Measurements from ENCODE around the gene PTPN2.
A peak's percentile ranks its signal among the peaks of the same experiment; 100 is the strongest.

PTPN2 gene

DNA sequence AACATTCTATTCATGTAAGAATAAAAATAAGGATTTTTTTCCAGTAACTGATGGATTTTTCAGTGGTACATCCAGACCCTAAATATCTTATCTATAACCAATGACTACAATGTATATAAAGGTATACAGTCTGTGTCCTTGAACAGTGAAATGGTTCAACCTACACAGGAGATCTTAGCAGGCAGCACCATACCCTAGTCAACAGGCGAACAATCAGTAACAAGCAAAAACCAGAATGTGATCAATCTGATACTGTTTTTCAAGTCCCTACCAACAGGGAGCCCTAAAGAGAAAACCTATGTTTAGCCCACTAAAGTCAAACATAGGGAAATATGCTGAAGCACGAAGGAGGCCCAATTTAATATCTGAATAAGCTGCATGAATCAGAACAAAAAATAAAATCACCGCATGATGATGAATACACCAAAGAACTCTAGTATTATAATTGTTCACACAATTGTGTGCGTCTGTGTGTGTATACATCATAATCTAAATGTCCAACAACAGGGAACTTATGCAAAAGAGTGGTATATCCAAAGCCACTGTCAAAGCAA is 26.0 kb downstream of the PTPN2 start:
- DNase-seq (ENCODE audit: low read depth, low spot score), result no peak

DNA sequence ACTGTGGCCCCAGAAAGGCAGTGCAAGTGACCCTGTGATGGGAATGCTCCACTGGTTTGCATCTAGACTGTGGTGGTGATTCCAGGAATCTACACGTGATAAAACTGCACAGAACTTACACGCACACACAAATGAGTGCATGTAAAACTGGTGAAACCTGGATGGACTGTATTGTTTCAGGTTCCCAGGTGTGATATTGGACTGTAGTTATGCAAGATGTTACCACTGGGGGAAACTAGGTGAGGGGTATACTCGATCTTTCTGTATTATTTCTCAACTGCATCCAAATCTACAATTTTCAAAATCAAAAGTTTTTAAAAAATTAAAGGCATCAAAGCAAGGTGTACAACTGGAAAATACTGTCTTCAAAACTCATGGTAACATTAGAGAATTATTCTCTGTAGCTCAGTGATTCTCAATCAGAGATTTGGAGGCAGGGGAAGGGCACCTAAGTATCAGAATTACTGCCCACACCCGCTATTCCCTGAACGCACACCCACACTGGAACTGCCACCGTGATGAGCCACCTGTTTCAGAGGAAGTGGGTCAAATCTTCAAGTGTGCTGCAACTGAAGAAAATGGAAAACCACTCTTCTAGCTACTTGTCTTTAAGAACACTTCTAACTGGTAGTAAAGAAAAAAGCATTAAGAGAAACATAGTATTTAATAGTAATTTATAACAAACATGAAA is 26.7 kb downstream of the PTPN2 start:
- DNase-seq (ENCODE audit: low read depth, low spot score), result no peak

DNA sequence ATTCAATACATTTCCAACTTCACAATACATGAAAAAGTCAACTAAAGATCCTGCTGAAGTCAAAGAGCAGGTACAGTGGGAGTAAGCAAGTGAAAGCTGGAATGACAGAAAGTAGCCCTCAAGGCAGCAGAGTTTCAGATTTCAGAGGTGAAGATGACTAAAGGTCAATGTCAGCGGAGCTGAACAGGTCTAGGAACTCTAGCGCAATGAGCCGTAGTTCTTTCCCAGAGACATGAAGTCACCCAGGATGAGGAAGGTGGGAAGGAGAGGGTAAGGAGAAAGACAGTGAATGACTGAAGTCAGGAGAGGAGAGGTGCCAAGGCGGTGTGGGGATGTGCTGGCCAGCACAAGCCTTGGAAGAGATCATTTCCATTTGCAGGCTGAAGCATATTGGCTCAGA is 28.1 kb downstream of the PTPN2 start:
- DNase-seq (ENCODE audit: low read depth, low spot score), result no peak

DNA sequence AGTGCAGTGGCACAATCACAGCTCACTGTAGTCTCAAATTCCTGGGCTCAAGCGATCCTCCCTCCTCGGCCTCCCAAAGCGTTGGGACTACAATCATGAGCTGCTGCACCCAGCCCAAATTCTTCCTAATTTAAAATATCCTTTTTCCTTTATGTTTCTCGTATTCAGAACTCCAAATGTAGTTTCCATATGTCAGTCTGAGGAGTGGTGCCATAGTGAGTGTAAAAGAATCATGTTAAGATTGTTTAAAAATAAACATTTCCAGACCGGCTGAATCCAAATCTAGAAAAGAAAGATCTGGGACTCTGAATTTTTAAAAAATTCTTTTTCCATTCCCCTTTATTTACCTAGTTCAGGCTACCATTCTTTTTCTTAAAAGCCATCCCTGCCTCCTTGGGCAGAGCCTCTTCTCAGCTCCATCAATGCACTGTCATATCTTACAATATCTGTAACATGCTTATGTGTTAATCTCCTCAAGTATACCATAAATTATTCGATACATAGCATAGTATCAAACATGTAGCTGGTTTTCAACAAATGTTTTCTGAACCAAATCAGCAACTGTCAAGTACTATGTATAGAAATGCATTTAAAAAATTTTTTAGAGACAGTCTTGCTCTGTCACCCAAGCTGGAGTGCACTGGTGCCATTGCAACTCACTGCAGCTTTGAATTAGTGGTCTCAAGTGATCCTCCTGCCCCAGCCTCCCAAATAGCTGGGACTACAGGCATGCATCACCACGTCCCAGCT is 31.3 kb downstream of the PTPN2 start:
- no peak for DNase-seq (ENCODE audit: low read depth, low spot score)

DNA sequence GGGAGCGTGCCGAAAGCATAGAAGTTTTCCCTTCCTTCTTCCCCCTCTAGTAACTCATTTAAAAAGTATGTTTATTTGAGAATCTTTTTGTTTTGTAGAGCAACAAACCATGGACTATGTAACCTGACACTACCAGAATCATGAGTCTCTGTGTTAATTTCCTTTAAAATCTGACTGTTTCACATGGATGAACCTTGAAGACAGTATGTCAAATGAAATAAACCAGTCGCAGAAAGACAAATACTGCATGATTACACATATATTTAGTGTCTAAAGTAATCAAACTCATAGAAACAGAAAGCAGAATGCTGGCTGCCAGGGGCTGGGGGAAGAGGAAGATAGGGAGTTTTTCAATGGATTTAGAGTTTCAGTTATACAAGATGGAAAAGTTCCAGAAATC is 32.3 kb downstream of the PTPN2 start:
- DNase-seq (ENCODE audit: low read depth, low spot score), result peak; percentile 42

DNA sequence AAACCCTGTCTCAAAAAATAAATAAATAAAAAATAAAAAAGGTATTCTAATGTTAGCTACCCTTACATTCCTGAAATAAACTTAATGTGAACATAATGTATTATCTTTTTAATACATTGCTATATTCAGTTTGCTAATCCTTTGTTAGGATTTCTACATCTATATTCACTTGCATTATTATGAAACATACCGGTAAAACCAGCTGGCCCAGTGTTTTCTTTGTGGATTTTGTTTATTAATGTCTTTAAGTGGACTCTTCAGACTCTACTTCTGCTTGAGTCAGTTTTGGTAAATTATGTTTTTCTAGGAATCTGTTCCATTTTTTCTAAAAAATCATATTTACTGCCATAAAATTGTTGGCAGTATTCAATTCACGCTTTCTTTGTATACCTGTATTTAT is 34.5 kb downstream of the PTPN2 start:
- DNase-seq (ENCODE audit: low read depth, low spot score), result no peak

DNA sequence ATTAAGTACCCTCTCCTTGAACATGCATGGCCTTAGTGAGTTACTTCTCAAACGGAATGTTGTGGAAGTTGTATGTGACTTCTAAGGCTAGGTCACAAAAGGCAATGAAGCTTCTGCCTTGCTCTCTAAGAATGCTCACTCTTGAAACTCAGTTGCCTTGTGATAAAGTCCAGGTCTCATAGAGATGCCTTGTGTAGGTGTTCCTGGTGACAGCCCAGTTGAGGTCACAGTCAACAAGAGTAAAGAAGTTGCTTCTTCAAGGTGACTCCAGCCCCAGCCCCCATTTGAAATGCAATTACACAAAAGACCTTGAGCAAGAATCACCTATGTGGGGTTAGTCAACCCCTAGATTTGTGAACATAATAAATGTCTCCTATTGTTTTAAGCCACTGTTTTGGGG is 35.6 kb downstream of the PTPN2 start:
- DNase-seq (ENCODE audit: low read depth, low spot score), result no peak

DNA sequence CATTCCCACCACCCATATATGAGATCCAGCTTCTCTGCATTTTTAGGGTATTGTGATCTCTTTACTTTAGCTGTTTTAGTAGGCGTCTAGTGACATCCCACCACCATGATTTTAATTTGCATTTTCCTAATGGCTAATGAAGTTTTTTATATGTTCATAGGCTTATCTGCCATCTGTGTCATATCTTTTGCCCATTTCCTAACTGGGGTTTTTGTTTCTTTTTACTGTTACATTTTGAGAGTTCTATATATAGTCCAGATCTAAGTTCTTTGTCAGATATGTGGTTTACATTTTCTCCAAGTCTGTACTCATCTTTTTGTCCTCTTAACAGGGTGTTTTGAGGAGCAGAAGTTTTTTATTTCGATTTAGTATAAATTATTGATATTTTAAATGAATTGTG is 39.6 kb downstream of the PTPN2 start:
- DNase-seq (ENCODE audit: low read depth, low spot score), result no peak

DNA sequence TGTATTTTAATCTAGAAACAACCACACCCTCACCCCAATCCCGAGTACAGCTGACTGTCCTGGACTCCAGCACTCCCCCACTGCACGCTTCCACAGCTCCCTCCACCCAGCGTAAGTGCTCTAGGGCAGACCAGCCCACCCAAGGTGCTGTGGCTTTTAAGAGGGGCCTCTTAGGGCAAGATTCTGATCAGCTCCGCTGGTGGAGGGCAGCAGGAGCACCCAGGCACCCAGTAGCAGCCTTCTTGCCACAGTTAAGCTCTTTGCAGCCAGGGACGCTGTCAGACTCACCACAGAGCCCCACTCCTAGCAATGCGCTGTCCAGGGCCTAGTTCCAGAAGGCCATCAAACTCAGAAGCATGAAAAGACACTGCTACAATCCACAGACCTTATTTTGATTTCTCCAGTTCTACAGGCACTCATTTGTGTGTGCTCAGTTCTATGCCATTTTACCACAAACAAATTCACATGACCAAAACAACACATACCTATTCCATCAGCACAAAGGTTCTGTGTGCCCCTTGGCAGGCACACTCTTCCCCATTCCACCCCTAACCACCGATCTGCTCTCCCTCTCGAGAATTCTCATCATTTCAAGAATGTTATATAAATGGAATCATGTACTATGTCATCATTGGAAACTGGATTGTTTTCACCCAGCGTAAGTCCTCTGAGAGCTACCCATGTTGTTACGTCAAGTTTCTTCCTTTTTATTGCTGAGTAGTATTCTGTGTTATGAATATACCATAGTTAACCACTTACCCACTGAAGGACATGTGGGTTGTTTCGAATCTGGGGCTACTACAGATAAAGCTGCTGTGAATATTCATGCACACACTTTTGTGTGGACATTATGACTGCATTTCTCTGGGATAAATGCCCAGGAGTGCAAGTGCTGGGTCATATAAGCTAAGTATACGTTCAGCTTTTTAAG is 40.4 kb downstream of the PTPN2 start:
- no peak for DNase-seq (ENCODE audit: low read depth, low spot score)

DNA sequence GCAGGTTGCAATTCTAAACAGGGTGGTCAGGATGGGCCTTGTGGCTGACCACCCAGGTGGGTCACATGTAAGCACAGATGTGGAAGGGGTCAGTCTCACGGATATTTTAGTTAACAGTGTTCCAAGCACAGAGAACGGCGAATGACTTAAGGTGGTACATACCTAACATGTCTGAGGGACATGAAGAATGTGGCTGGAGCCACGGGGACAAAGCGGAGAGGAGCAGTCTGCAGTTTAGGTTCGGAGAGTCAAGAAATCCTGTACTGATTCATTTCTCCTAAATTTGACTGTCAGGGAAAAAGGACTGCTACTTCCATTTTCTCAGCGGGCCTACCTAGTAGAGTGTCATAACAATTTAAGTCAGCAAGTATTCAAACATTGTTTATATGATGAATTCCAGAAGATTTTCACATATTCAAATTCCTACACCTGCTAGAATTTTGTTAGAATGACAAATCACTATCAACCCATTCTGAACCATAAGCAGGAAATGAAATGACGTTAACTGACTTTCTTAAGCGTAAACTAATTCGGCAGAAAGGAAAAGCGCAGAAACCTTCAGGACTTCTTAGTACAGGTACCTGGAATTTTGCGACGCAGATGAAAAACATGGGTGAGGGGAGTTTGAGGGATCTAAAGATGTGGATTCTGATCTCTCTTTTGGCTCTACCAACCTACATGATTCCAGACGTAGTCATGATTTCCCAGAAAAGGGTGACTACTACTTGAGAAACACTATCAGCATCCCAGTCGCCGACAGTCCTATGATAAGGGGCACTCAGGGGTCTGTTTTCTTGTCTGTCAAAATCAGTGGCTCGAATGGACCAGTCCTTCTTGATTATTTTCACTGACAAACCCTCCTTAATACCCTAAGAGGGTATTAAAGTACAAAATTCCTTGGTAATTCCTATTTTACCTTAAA is 41.3 kb downstream of the PTPN2 start:
- DNase-seq (ENCODE audit: low read depth, low spot score), result no peak

DNA sequence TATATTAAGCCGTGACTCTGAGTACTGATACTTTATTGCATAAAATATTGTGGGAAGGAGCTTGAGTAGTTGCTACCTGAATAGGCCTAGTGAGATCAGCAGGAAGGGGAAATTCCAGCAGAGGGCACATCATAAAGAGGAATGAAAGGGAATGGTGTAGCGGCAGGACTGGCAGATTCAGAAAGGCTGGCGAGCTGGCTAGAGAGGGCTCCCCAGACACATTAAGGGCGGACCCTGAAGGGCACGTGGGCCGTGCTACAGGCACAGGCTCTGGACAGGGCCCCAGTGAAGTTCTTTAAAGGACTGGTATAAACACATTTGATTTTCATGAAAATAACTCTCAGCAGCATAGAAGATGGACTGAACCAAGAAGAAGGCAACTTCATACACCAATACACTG is 43.0 kb downstream of the PTPN2 start:
- DNase-seq (ENCODE audit: low read depth, low spot score), result no peak

DNA sequence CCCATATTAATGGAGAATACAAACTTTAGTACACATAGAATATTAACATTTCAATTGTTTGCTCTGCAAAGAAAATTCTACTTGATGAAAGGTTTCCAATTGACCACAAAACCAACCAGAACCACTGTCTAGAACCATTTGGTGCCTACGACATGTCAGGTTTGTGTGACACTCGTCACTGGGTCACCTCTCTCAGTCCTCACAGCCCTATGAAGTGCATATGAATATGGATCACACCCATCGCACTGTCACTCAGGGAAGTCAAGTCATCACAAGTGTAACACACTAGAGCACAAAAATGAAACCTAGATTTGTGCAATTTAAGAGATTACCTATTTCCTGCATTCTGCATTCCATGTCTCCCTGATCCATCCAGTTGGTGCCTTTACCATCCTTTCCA is 43.7 kb downstream of the PTPN2 start:
- no peak for DNase-seq (ENCODE audit: low read depth, low spot score)

DNA sequence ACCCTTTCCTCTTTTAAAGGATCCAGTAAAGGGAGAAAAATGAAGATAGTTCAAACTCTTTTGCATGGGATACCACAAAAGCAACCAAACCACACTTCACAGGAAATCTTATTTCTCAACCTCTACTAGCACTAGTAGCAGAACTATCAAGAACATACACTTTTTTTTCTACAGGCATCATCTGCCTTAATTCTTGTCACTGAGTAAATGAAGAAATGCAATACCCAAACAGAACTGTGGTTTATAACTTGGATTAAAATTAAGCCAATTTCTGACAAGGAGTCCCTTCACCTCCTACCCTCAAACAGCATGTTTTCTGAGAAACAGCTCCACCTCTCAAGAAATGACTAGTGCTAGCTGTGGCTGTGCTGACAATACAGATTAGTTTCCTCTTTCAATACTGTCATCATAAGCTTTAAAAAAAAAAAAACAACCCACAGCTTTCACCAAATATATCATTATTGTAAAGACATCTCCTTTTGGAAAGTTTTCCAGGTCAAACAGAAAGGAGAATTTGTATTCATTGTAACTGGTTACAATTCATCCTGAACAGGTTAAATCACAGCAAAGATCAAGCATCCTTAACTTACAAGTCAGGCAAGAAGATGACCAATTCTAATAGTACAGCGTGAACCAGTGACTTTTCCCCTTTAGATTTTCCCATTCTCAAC is 44.4 kb downstream of the PTPN2 start:
- DNase-seq (ENCODE audit: low read depth, low spot score), result no peak

DNA sequence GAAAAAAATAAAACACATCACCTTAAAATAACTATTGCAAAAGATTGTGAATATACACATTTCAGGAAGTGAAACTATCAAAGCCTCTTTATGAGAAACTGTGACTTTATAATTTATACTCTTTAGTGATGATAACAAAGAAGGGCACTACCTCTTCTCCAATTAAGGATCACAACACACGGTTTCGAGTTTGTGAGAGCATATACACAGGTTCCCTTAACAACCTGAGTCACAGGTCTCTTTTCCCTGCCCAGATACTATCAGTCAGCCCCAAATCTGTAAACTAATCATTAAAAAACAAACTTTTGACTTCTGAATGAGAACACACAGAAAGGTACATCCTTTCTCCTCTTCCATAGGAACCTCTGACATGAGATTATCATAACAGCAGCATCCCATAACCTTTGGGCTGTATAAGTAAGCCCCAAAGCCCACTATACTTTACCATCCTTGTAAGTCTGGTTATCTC is 44.9 kb downstream of the PTPN2 start:
- no peak for DNase-seq (ENCODE audit: low read depth, low spot score)

DNA sequence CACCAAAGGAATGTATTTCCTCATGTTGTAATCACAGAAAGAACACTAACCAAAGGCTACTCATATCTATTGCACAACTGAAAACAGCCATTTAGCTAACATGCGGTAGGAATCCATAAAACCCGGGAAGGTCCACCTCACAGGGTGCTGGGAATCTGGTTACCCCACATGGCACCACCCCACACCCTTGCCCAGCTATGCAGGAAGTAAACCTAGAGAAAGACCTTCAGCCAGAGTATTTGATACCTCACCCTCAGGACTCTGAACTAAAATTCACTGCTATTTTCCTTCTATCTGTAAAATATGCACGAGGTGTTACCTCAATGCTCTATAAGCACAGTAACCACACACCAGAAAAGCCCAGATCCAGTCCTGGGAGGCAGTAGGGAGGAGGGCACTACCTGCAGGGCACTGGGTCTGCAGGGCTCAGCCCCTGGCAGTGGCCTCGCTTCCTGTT is 45.8 kb downstream of the PTPN2 start:
- DNase-seq (ENCODE audit: low read depth, low spot score), result peak; percentile 20

DNA sequence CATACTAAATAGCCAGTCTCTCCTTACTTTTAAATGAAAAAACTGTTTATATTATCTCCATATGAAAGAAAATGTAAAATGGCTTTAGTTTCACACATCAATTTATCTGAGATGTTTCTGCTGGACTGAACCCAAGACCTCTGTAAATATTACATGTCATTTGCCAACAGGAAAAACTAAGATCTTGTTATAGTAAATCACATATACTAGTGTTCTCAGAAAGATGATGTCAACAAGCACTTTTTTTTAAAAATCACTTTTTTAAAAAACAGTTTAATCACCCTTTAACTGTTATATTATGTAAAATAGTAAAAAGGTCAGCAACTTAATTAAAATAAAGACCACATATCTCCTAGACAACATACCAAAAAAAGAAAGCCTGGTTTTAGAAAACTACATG is 46.3 kb downstream of the PTPN2 start:
- no peak for DNase-seq (ENCODE audit: low read depth, low spot score)

DNA sequence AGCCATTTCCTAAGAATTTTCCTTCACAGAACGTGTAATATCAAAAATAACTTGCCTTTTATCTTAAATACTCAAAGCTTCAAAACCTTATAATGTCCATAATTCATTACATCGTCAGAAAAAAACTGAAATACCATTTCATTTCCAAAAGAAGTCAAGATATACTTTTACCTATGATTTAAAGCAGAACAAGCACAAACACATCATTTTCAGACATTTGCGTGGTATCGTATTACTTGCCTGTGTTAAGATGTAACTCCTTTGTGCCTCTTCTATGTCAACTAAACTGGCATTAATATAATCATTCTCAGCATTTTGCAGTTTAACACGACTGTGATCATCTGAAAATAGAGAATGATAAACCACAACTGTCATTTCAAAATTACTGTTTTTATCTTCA is 47.5 kb downstream of the PTPN2 start:
- no peak for DNase-seq (ENCODE audit: low read depth, low spot score)

DNA sequence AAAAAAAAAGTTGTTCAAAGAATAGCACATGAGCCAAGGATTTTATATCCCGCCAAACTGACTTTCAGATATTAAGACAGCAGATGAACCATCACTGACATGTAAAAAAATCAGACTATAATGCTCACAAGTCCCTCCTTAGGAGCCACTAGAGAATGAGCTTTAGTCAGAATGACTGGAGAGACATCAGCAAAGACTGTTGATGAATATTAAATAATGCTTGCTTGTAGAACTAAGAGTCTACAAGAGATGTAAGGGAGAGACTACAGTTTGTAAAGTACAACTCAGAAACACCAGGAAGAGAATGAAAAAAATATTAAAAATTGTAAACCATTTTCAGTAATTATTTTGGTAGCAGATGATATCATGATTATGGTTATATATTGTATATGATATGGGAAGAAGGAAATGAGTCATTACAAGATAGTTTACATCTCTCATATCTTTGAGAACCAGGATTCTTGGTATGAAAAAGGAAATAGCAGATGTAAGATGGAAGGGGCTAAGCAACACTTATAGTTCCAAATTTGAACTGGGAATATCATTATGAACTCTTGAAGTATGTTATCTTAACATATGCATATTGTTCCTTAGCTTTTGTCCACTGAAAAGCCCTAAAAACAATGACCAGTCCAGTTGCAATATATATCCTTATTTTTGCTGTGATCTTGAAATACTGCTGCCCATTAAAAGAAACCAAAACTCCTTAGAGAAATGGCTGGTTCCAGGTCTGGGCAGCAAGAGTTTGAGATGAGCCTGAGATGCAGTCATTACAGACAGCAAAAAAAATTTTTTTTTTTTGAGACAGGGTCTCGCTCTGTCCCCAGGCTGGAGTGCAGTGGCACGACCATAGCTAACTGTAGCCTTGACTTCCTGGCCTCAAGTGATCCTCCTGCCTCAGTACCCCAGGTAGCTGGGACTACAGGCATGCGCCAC is 55.7 kb downstream of the PTPN2 start:
- no peak for DNase-seq (ENCODE audit: low read depth, low spot score)

DNA sequence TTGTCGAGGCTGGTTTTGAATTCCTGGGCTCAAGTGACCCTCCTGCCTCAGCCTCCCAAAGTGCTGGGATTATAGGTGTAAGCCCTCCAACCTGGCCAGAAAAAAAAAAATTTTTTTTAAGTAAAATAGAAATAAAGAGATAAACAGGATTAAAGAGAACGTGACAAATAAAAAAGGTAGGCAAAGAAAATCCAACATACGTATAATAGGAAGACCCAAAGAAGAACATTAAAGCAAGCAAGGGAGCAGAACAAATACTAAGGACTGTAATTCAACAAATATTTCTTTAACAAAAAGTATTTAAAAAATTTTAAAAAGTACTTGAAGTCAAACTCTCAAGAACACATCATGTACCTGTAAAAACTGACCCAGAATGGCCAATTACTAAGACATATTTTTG is 56.4 kb downstream of the PTPN2 start:
- no peak for DNase-seq (ENCODE audit: low read depth, low spot score)

Measured in brain pericyte (primary cell).